ENCODE measurements around the gene BHLHE23.

DNA sequence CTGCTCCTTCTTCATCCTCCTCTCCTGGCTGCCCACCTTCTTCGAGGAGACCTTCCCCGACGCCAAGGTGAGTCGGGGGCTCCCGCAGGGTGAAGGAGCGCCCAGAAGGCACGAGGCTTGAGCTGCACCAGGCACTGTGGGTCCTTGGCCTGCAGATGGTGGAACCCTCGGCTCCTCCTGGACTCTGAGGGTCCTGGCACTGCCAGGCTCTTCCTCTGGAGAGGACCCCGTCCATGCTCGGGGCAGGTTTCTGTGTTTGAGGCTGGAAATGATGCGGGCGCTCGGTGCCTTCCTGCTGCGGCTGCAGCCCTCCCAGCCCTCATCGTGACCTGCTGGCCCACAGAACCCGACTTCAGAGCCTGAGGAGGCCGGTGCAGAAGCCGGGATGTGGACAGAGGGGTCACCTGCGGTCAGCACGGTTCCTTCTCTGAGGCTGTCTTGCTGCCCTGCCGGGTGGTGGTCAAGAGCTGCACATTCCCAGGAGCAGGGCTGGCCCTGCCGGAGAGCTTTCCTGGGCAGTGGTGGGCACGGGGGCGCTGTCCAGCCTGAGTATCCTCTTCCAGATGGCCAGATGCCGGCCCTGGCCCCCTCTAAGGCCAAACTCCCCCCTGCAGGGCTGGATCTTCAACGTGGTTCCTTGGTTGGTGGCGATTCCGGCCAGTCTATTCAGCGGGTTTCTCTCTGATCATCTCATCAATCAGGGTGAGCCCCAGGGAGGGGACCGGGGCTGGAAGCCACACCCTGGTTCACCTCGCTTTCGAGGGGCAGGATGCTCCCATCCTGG, 43.0 kb downstream of the BHLHE23 start:
- TF ChIP-seq, protein P1, sequence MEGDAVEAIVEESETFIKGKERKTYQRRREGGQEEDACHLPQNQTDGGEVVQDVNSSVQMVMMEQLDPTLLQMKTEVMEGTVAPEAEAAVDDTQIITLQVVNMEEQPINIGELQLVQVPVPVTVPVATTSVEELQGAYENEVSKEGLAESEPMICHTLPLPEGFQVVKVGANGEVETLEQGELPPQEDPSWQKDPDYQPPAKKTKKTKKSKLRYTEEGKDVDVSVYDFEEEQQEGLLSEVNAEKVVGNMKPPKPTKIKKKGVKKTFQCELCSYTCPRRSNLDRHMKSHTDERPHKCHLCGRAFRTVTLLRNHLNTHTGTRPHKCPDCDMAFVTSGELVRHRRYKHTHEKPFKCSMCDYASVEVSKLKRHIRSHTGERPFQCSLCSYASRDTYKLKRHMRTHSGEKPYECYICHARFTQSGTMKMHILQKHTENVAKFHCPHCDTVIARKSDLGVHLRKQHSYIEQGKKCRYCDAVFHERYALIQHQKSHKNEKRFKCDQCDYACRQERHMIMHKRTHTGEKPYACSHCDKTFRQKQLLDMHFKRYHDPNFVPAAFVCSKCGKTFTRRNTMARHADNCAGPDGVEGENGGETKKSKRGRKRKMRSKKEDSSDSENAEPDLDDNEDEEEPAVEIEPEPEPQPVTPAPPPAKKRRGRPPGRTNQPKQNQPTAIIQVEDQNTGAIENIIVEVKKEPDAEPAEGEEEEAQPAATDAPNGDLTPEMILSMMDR (IDR thresholded peaks at IDR 0.05): no peak
- TF ChIP-seq POLR2AphosphoS5 (IDR thresholded peaks at IDR 0.05) (no peak), POLR2A (IDR thresholded peaks at IDR 0.05; ENCODE audit: low read depth) (no peak)
